Measurements from ENCODE around the gene RNF150. TPM values are rescaled to one million over a fixed set of nuclear protein-coding genes. Genes with fewer than 3 reads are reported as not detected.

RNF150 gene
- total RNA-seq, 1 experiment from 2014 or later, result 0.15 TPM

- Histone ChIP-seq H3K4me3 (no peak overlapping the region), H3K36me3 (ENCODE audit: low read depth) (no peaks in the 10 kb centered on the region), H3F3A (ENCODE audit: insufficient read depth, low read depth) (no peaks in the 10 kb centered on the region), H3K9me2 (ENCODE audit: insufficient read depth) (no peaks in the 10 kb centered on the region), H4K20me1 (ENCODE audit: insufficient read depth) (no peaks in the 10 kb centered on the region), H3K9me3 (ENCODE audit: insufficient read depth, low read depth) (no peaks in the 10 kb centered on the region), H3K4me2 (no peak overlapping the region), H3K79me2 (ENCODE audit: low read depth) (no peaks in the 10 kb centered on the region), H3K27me3 (ENCODE audit: insufficient read depth, low read depth) (peaks cover 6% of the 10 kb centered on the region; the same call in 1 of the 2 replicates), H2AFZ (no peak overlapping the region), H3K27ac (no peak overlapping the region), H3K4me1 (replicated peaks; ENCODE audit: insufficient read depth) (no peaks in the 10 kb centered on the region)
- ChIA-PET CTCF (no interaction called here), POLR2A (ENCODE audit: unreplicated experiment) (no interaction called here)
- TF ChIP-seq CTCF (conservative IDR thresholded peaks at IDR 0.05) (no peak), EZH2 (IDR thresholded peaks at IDR 0.05; ENCODE audit: low read depth) (no peak)
- no TSS peak for BruUV-seq (replicated peaks)
- no peak for DNase-seq
- intact Hi-C loops (cut with micrococcal nuclease; ENCODE audit: unreplicated experiment), result no loop called here
Measured at GRCh38 chr4:140928880-140929279, 204.4 kb downstream of the RNF150 start.

GRCh38 chr4:140926672-140927071 is 206.6 kb downstream of the RNF150 start:
- no peaks in the 10 kb centered on the region for H3K36me3 ChIP-seq (ENCODE audit: low read depth)
- DNase-seq, result no peak
- no peaks in the 10 kb centered on the region for H3F3A ChIP-seq (ENCODE audit: insufficient read depth, low read depth)
- no peaks in the 10 kb centered on the region for H3K79me2 ChIP-seq (ENCODE audit: low read depth)
- ChIA-PET POLR2A (ENCODE audit: unreplicated experiment) (no interaction called here), CTCF (no interaction called here)
- no peak overlapping the region for H2AFZ ChIP-seq
- H3K9me2 ChIP-seq (ENCODE audit: insufficient read depth), result no peaks in the 10 kb centered on the region
- intact Hi-C loops (cut with micrococcal nuclease; ENCODE audit: unreplicated experiment), result no loop called here
- BruUV-seq (replicated peaks), result no TSS peak
- no peak overlapping the region for H3K4me2 ChIP-seq
- no peak for TF ChIP-seq CTCF (conservative IDR thresholded peaks at IDR 0.05)
- TF ChIP-seq EZH2 (IDR thresholded peaks at IDR 0.05; ENCODE audit: low read depth), result no peak
- H3K4me1 ChIP-seq (replicated peaks; ENCODE audit: insufficient read depth), result no peaks in the 10 kb centered on the region
- no peak overlapping the region for H3K4me3 ChIP-seq
- H4K20me1 ChIP-seq (ENCODE audit: insufficient read depth), result no peaks in the 10 kb centered on the region
- H3K9me3 ChIP-seq (ENCODE audit: insufficient read depth, low read depth), result no peaks in the 10 kb centered on the region
- H3K27me3 ChIP-seq (ENCODE audit: insufficient read depth, low read depth), result peaks cover 6% of the 10 kb centered on the region; the same call in 1 of the 2 replicates
- no peak overlapping the region for H3K27ac ChIP-seq

GRCh38 chr4:140925417-140925816 is 207.9 kb downstream of the RNF150 start:
- Histone ChIP-seq H2AFZ (no peak overlapping the region), H3K27me3 (ENCODE audit: insufficient read depth, low read depth) (peaks cover 6% of the 10 kb centered on the region; the same call in 1 of the 2 replicates), H3K79me2 (ENCODE audit: low read depth) (no peaks in the 10 kb centered on the region), H3K4me2 (no peak overlapping the region), H3K36me3 (ENCODE audit: low read depth) (no peaks in the 10 kb centered on the region), H3K9me2 (ENCODE audit: insufficient read depth) (no peaks in the 10 kb centered on the region), H3K4me1 (replicated peaks; ENCODE audit: insufficient read depth) (no peaks in the 10 kb centered on the region), H3K9me3 (ENCODE audit: insufficient read depth, low read depth) (no peaks in the 10 kb centered on the region), H4K20me1 (ENCODE audit: insufficient read depth) (no peaks in the 10 kb centered on the region), H3K4me3 (no peak overlapping the region), H3K27ac (no peak overlapping the region), H3F3A (ENCODE audit: insufficient read depth, low read depth) (no peaks in the 10 kb centered on the region)
- intact Hi-C loops (cut with micrococcal nuclease; ENCODE audit: unreplicated experiment), result no loop called here
- TF ChIP-seq EZH2 (IDR thresholded peaks at IDR 0.05; ENCODE audit: low read depth), result no peak
- TF ChIP-seq CTCF (conservative IDR thresholded peaks at IDR 0.05), result no peak
- DNase-seq, result no peak
- BruUV-seq (replicated peaks), result no TSS peak
- POLR2A ChIA-PET (ENCODE audit: unreplicated experiment), result no interaction called here
- CTCF ChIA-PET, result interaction anchor here (0.6 kb wide), 1 partner anchor 377 kb away, joined by 3 read pairs; no protein-coding TSS in a partner anchor

All from PC-9 (cell line).